Measurements from ENCODE around the gene CALM1.

Gene CALM1

GRCh38 chr14:90421001-90421631 is 24.3 kb downstream of the CALM1 start:
- no peak for DNase-seq (ENCODE audit: extremely low read depth, insufficient read length)
- Histone ChIP-seq H3K4me3 (replicated peaks; ENCODE audit: low read depth, low read length) (no peak overlapping the region), H3K27me3 (replicated peaks; ENCODE audit: control insufficient read depth, insufficient read depth, low read length) (no peaks in the 10 kb centered on the region; the same call in 1 of the 2 replicates), H3K36me3 (ENCODE audit: control insufficient read depth, insufficient read depth, low read length) (no peaks in the 10 kb centered on the region)
- TF ChIP-seq CTCF (IDR thresholded peaks at IDR 0.05; ENCODE audit: insufficient read depth, low read length, poor library complexity, severe bottlenecking), result no peak

GRCh38 chr14:90421632-90422020 is 24.8 kb downstream of the CALM1 start:
- Histone ChIP-seq H3K27me3 (replicated peaks; ENCODE audit: control insufficient read depth, insufficient read depth, low read length) (no peaks in the 10 kb centered on the region; the same call in 1 of the 2 replicates), H3K36me3 (ENCODE audit: control insufficient read depth, insufficient read depth, low read length) (no peaks in the 10 kb centered on the region), H3K4me3 (replicated peaks; ENCODE audit: low read depth, low read length) (no peak overlapping the region)
- no peak for DNase-seq (ENCODE audit: extremely low read depth, insufficient read length)
- no peak for TF ChIP-seq CTCF (IDR thresholded peaks at IDR 0.05; ENCODE audit: insufficient read depth, low read length, poor library complexity, severe bottlenecking)

- TF ChIP-seq CTCF (IDR thresholded peaks at IDR 0.05; ENCODE audit: insufficient read depth, low read length, poor library complexity, severe bottlenecking), result no peak
- Histone ChIP-seq H3K4me3 (replicated peaks; ENCODE audit: low read depth, low read length) (no peak overlapping the region), H3K36me3 (ENCODE audit: control insufficient read depth, insufficient read depth, low read length) (no peaks in the 10 kb centered on the region), H3K27me3 (replicated peaks; ENCODE audit: control insufficient read depth, insufficient read depth, low read length) (no peaks in the 10 kb centered on the region; the same call in 1 of the 2 replicates)
- DNase-seq (ENCODE audit: extremely low read depth, insufficient read length), result no peak
Measured at GRCh38 chr14:90423166-90423565, 26.3 kb downstream of the CALM1 start.

GRCh38 chr14:90424075-90424474 is 27.2 kb downstream of the CALM1 start:
- H3K27me3 ChIP-seq (replicated peaks; ENCODE audit: control insufficient read depth, insufficient read depth, low read length), result no peaks in the 10 kb centered on the region; the same call in none of the 2 replicates
- no peak for DNase-seq (ENCODE audit: extremely low read depth, insufficient read length)
- H3K4me3 ChIP-seq (replicated peaks; ENCODE audit: low read depth, low read length), result no peak overlapping the region
- no peaks in the 10 kb centered on the region for H3K36me3 ChIP-seq (ENCODE audit: control insufficient read depth, insufficient read depth, low read length)
- no peak for TF ChIP-seq CTCF (IDR thresholded peaks at IDR 0.05; ENCODE audit: insufficient read depth, low read length, poor library complexity, severe bottlenecking)

- no peak for DNase-seq (ENCODE audit: extremely low read depth, insufficient read length)
- no peaks in the 10 kb centered on the region; the same call in none of the 2 replicates for H3K27me3 ChIP-seq (replicated peaks; ENCODE audit: control insufficient read depth, insufficient read depth, low read length)
- TF ChIP-seq CTCF (IDR thresholded peaks at IDR 0.05; ENCODE audit: insufficient read depth, low read length, poor library complexity, severe bottlenecking), result no peak
- no peaks in the 10 kb centered on the region for H3K36me3 ChIP-seq (ENCODE audit: control insufficient read depth, insufficient read depth, low read length)
- no peak overlapping the region for H3K4me3 ChIP-seq (replicated peaks; ENCODE audit: low read depth, low read length)
Measured at GRCh38 chr14:90424686-90425372, 28.0 kb downstream of the CALM1 start.

All from GM06990 (cell line).